Cardiac fibroblast (primary cell): Measurements from ENCODE around the gene APLNR.

Source experiments
- DNase-seq, 2 donors: peaks; one replicate each; pipeline versions ENCODE4 v3.0.0 to v3.0.0-alpha.2; 2010; ENCODE audit warnings: low read depth in 2 of 2
- H3K4me3 ChIP-seq, 2 donors: replicated peaks in 1 of 2; 1 replicate in 1 of 2; 2 replicates in 1 of 2; pipeline ENCODE4 v1.5.1; 2011; ENCODE audit warnings: low read depth in 2 of 2, low read length in 2 of 2, mild to moderate bottlenecking in 2 of 2, moderate library complexity in 1 of 2
- CTCF ChIP-seq: IDR thresholded peaks from one replicate; pipeline ENCODE4 v1.5.1; 2011; ENCODE audit warnings: low read depth, mild to moderate bottlenecking, low read length, inconsistent platforms

The APLNR gene

GRCh38 chr11:57276971-57277675 is 40.1 kb upstream of the APLNR start:
- TF ChIP-seq CTCF, result no peak
- no peak overlapping the region for H3K4me3 ChIP-seq
- peak; percentile 60 to 73 for DNase-seq

GRCh38 chr11:57276169-57276970 is 39.3 kb upstream of the APLNR start:
- DNase-seq, result no peak
- no peak for TF ChIP-seq CTCF
- no peak overlapping the region for H3K4me3 ChIP-seq

GRCh38 chr11:57275582-57275981 is 38.5 kb upstream of the APLNR start:
- TF ChIP-seq CTCF, result no peak
- DNase-seq, result peak; percentile 50 to 61
- H3K4me3 ChIP-seq, result no peak overlapping the region

- peak; percentile 35 to 41 for DNase-seq
- TF ChIP-seq CTCF, result no peak
- no peak overlapping the region for H3K4me3 ChIP-seq
Observed at GRCh38 chr11:57274904-57275498, 38.0 kb upstream of the APLNR start.

GRCh38 chr11:57273448-57274058 is 36.5 kb upstream of the APLNR start:
- no peak overlapping the region for H3K4me3 ChIP-seq
- no peak for DNase-seq
- no peak for TF ChIP-seq CTCF

- H3K4me3 ChIP-seq, result no peak overlapping the region
- no peak for TF ChIP-seq CTCF
Observed at GRCh38 chr11:57269571-57270021, 32.5 kb upstream of the APLNR start.

More at GRCh38 chr11:57269571-57270021, 32.5 kb upstream of the APLNR start:
- DNase-seq, result no peak
